OCI-LY3 (cell line): ENCODE data around the gene PCBP3.

Source experiments
- H2AFZ ChIP-seq: fragments of 200-600, 300-600 bp; shearing (Covaris generic); 2 replicates; pipeline ENCODE4 v1.6.0; 2014; ENCODE audit warnings: antibody characterized with exemption, low read depth, low read length
- H3K27ac ChIP-seq: fragments of 200-600, 300-600 bp; sonication (generic); 2 replicates; pipeline ENCODE4 v1.5.1; 2014; ENCODE audit warnings: mild to moderate bottlenecking, low read length, moderate library complexity, mixed read lengths
- H3K27me3 ChIP-seq: fragments of 200-600, 300-600 bp; sonication (generic); 2 replicates; pipeline ENCODE4 v1.6.1; 2014; ENCODE audit warnings: low read depth, low read length, mixed read lengths
- H3K36me3 ChIP-seq: fragments of 200-600, 300-600 bp; sonication (generic); replicated peaks from 2 replicates; pipeline ENCODE3; 2014; ENCODE audit warnings: low read depth, low read length, mixed read lengths
- H3K4me1 ChIP-seq: fragments of 300-600, 200-600 bp; sonication (generic); 2 replicates; pipeline ENCODE4 v1.6.1; 2014; ENCODE audit warnings: low read length, mixed read lengths
- H3K4me2 ChIP-seq: fragments of 200-600, 300-600 bp; sonication (generic); 2 replicates; pipeline ENCODE4 v1.6.1; 2014; ENCODE audit warnings: low read length, mixed read lengths
- H3K4me3 ChIP-seq: fragments of 300-600, 200-600 bp; sonication (generic); 2 replicates; pipeline ENCODE4 v1.5.1; 2014; ENCODE audit warnings: antibody characterized with exemption, mild to moderate bottlenecking, low read length, moderate library complexity
- H3K79me2 ChIP-seq: fragments of 300-600, 200-600 bp; shearing (Covaris generic); 2 replicates; pipeline ENCODE4 v1.6.1; 2014; ENCODE audit warnings: mild to moderate bottlenecking, low read length, mixed read lengths
- H3K9ac ChIP-seq: fragments of 300-600, 200-600 bp; shearing (Covaris generic); 2 replicates; pipeline ENCODE4 v1.6.0; 2014; ENCODE audit warnings: mild to moderate bottlenecking, low read length, moderate library complexity
- H3K9me3 ChIP-seq: fragments of 200-600, 300-600 bp; shearing (Covaris generic); 2 replicates; pipeline ENCODE4 v1.6.1; 2014; ENCODE audit warnings: low read length, mixed read lengths; ENCODE audit not compliant: insufficient read depth
- H4K20me1 ChIP-seq: fragments of 200-600, 300-600 bp; sonication (generic); 2 replicates; pipeline ENCODE4 v1.6.1; 2016; ENCODE audit warnings: low read length, mixed read lengths; ENCODE audit not compliant: insufficient read depth
- CTCF ChIP-seq: fragments of 200-600, 300-600 bp; sonication (generic); IDR thresholded peaks from 2 replicates; pipeline ENCODE4 v1.5.1; 2014; ENCODE audit warnings: antibody characterized with exemption, low read length, low read depth
- EZH2phosphoT487 ChIP-seq: fragments of 200-600 bp; shearing (Covaris generic); IDR thresholded peaks from 2 replicates; pipeline ENCODE4 v1.6.1; 2018; ENCODE audit warnings: antibody characterized with exemption, mixed run types, low read depth

Gene PCBP3

GRCh38 chr21:45768011-45768739 lies 124.7 kb downstream of the PCBP3 start:
- no peak for TF ChIP-seq CTCF
- no peak for TF ChIP-seq EZH2phosphoT487

GRCh38 chr21:45768740-45769048 lies 125.2 kb downstream of the PCBP3 start:
- Histone ChIP-seq H3K9ac (no peak overlapping the region), H3K27me3 (no peaks in the 10 kb centered on the region), H3K27ac (no peak overlapping the region), H3K9me3 (no peaks in the 10 kb centered on the region), H3K36me3 (no peaks in the 10 kb centered on the region), H3K4me1 (no peaks in the 10 kb centered on the region), H3K4me2 (no peak overlapping the region), H3K4me3 (no peak overlapping the region), H4K20me1 (no peaks in the 10 kb centered on the region), H2AFZ (no peak overlapping the region), H3K79me2 (no peaks in the 10 kb centered on the region)
- TF ChIP-seq CTCF: no peak
- no peak for TF ChIP-seq EZH2phosphoT487

More at GRCh38 chr21:45768011-45768739, 124.7 kb downstream of the PCBP3 start:
- H3K79me2 ChIP-seq: no peaks in the 10 kb centered on the region
- no peaks in the 10 kb centered on the region for H4K20me1 ChIP-seq
- no peaks in the 10 kb centered on the region for H3K27me3 ChIP-seq
- H3K9ac ChIP-seq: no peak overlapping the region
- H3K9me3 ChIP-seq: no peaks in the 10 kb centered on the region
- H3K36me3 ChIP-seq: no peaks in the 10 kb centered on the region
- no peak overlapping the region for H3K4me3 ChIP-seq
- no peaks in the 10 kb centered on the region for H3K4me1 ChIP-seq
- H2AFZ ChIP-seq: no peak overlapping the region
- no peak overlapping the region for H3K27ac ChIP-seq
- no peak overlapping the region for H3K4me2 ChIP-seq

GRCh38 chr21:45769294-45769693 lies 125.8 kb downstream of the PCBP3 start:
- Histone ChIP-seq H3K9ac (no peak overlapping the region), H3K27me3 (no peaks in the 10 kb centered on the region), H2AFZ (no peak overlapping the region), H3K79me2 (no peaks in the 10 kb centered on the region), H3K4me1 (no peaks in the 10 kb centered on the region), H3K4me2 (no peak overlapping the region), H3K27ac (no peak overlapping the region), H3K9me3 (no peaks in the 10 kb centered on the region), H3K4me3 (no peak overlapping the region), H3K36me3 (no peaks in the 10 kb centered on the region), H4K20me1 (no peaks in the 10 kb centered on the region)
- TF ChIP-seq EZH2phosphoT487: no peak
- TF ChIP-seq CTCF: no peak

- H3K36me3 ChIP-seq: no peaks in the 10 kb centered on the region
- no peaks in the 10 kb centered on the region for H3K27me3 ChIP-seq
- no peak overlapping the region for H3K4me3 ChIP-seq
- no peak overlapping the region for H2AFZ ChIP-seq
- no peaks in the 10 kb centered on the region for H3K4me1 ChIP-seq
- H3K79me2 ChIP-seq: no peaks in the 10 kb centered on the region
- no peak for TF ChIP-seq EZH2phosphoT487
- no peak for TF ChIP-seq CTCF
- no peaks in the 10 kb centered on the region for H4K20me1 ChIP-seq
- no peak overlapping the region for H3K9ac ChIP-seq
- no peak overlapping the region for H3K27ac ChIP-seq
- no peak overlapping the region for H3K4me2 ChIP-seq
- H3K9me3 ChIP-seq: no peaks in the 10 kb centered on the region
Measured at GRCh38 chr21:45769896-45770295, 126.4 kb downstream of the PCBP3 start.
